ENCODE results near the gene CLRN3. TPM values are rescaled to one million over a fixed set of nuclear protein-coding genes. Genes with fewer than 3 reads are reported as not detected.

The CLRN3 gene
- total and polyA plus RNA-seq, 2 experiments from 2014 or later = not detected

GRCh38 chr10:127919418-127920271 is 26.9 kb upstream of the CLRN3 start:
- H3K36me3 ChIP-seq (ENCODE audit: insufficient read depth) = no peaks in the 10 kb centered on the region
- no peak overlapping the region for H3K4me2 ChIP-seq
- Mint-ChIP-seq H3K27me3 (ENCODE audit: insufficient read depth, low read depth, poor library complexity) (peaks cover under 1% of the 10 kb centered on the region), H3K36me3 (ENCODE audit: low read depth) (no peaks in the 10 kb centered on the region), H3K4me3 (no peak overlapping the region), H3K9me3 (no peaks in the 10 kb centered on the region; the same call in 2 of the 3 replicates), H3K27ac (no peak overlapping the region), H3K4me1 (peaks cover 4% of the 10 kb centered on the region; the same call in 2 of the 3 replicates)
- ATAC-seq (peak; percentile 88), DNase-seq (ENCODE audit: low spot score) (peak; percentile 51)
- TF ChIP-seq CTCF (conservative IDR thresholded peaks at IDR 0.05; ENCODE audit: low read depth in 2 of 2) = peak; percentile 36 to 50
- TF ChIP-seq ZNF462 (CRISPR knock-in tag; IDR thresholded peaks at IDR 0.05) = no peak
- no peaks in the 10 kb centered on the region for H3K9me2 ChIP-seq (ENCODE audit: insufficient read depth)
- H3F3A ChIP-seq (replicated peaks; ENCODE audit: low read depth) = no peaks in the 10 kb centered on the region
- H3K27ac ChIP-seq (ENCODE audit: low read depth) = no peak overlapping the region
- no peaks in the 10 kb centered on the region for H3K79me2 ChIP-seq (replicated peaks; ENCODE audit: insufficient read depth)
- no peaks in the 10 kb centered on the region for H3K27me3 ChIP-seq (ENCODE audit: insufficient read depth)
- H2AFZ ChIP-seq = no peak overlapping the region
- no peak overlapping the region for H3K4me3 ChIP-seq
- no peaks in the 10 kb centered on the region for H3K4me1 ChIP-seq (ENCODE audit: insufficient read depth)
- no peaks in the 10 kb centered on the region for H4K20me1 ChIP-seq (replicated peaks; ENCODE audit: insufficient read depth)

All from GM23338 (cell line).